Measurements from ENCODE around the gene CAMK2B.

CAMK2B gene

GRCh38 chr7:44216019-44216418 is 109.4 kb downstream of the CAMK2B start:
- H3K4me3 ChIP-seq (replicated peaks in 1 of 2; ENCODE audit: low read depth in 2 of 2, low read length in 2 of 2) = no peak overlapping the region
- DNase-seq (ENCODE audit: low read depth in 2 of 2) = no peak
- TF ChIP-seq, protein P1, sequence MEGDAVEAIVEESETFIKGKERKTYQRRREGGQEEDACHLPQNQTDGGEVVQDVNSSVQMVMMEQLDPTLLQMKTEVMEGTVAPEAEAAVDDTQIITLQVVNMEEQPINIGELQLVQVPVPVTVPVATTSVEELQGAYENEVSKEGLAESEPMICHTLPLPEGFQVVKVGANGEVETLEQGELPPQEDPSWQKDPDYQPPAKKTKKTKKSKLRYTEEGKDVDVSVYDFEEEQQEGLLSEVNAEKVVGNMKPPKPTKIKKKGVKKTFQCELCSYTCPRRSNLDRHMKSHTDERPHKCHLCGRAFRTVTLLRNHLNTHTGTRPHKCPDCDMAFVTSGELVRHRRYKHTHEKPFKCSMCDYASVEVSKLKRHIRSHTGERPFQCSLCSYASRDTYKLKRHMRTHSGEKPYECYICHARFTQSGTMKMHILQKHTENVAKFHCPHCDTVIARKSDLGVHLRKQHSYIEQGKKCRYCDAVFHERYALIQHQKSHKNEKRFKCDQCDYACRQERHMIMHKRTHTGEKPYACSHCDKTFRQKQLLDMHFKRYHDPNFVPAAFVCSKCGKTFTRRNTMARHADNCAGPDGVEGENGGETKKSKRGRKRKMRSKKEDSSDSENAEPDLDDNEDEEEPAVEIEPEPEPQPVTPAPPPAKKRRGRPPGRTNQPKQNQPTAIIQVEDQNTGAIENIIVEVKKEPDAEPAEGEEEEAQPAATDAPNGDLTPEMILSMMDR (IDR thresholded peaks at IDR 0.05; ENCODE audit: low read depth, low read length) = no peak

DNA sequence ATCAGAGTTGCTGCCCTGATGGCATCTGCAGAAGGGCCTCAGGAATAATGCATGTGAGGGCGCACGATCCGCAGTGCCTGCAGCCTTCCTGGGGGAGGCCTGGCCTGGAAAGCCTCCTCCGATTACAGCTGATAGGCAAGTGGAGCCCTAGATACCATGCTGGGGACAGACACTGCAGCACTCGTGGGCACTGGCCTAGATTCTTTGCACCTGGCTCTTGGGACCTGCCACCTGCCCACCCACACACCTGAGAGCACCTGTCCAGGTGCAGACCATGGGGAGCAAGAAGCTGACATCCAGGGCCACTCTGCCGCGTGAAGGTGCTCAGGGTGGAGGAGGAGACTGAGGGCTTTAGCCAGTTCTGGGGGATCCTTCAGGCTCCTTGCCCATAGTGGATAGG is 109.9 kb downstream of the CAMK2B start:
- no peak for DNase-seq (ENCODE audit: low read depth in 2 of 2)
- H3K4me3 ChIP-seq (replicated peaks in 1 of 2; ENCODE audit: low read depth in 2 of 2, low read length in 2 of 2) = no peak overlapping the region
- TF ChIP-seq, protein P1 (IDR thresholded peaks at IDR 0.05; ENCODE audit: low read depth, low read length) = no peak

DNA sequence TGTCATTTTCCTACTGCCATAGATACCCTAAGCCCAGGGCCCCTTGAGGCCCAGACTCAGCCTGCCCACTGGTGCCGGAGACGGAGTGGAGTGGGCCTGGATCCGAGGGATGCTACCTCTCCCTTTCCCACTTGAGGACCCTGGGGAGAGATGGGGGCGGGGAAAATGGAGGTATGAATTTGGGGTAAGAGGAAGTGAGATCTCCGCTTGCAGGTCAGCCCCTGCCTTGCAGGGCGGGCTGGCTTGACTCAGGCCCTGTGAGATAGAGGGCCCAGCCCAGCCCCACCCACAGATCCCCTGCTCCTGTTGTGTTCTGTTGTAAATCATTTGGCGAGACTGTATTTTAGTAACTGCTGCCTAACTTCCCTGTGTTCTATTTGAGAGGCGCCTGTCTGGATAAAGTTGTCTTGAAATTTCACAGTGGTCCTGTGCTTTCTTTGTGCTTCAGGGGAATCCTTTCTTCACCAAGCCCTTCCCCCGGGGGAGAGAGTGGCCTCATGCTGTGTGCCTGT is 111.5 kb downstream of the CAMK2B start:
- DNase-seq (ENCODE audit: low read depth in 2 of 2) = no peak
- TF ChIP-seq, protein P1 (IDR thresholded peaks at IDR 0.05; ENCODE audit: low read depth, low read length) = no peak
- H3K4me3 ChIP-seq (replicated peaks in 1 of 2; ENCODE audit: low read depth in 2 of 2, low read length in 2 of 2) = no peak overlapping the region

DNA sequence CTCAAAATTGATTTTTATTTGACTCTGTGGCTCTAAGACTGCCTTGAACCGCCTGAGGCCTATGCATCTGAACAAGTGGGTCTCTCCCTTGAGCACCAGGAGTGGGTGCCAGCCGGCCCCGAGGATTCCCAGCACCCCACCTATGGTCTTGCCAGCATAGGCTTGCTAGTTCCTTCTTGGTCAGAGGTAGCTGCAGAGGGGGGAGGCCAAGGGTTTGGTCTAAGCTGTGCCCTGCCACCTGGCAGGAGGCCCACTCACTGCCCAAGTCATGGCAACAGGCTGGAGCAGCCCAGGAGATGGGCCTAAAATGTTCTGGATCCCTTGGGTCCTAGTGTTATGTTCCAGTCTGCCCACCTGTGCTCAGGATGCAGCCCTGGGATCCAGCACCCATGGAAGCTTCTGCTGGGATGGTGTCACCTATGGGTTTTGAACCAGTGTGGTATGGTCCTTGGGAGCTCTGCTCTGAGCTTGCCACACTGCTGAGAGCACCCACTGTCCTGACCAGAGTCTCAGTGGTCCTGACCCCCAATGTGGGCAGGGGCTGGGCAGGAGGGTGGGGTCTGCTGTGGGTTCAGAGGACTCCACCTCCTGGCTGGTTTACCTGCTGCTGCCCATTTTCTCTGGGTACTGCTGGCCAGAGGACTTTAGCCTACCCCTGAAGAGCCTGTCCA is 112.1 kb downstream of the CAMK2B start:
- DNase-seq (ENCODE audit: low read depth in 2 of 2) = no peak
- TF ChIP-seq, protein P1 (IDR thresholded peaks at IDR 0.05; ENCODE audit: low read depth, low read length) = no peak
- H3K4me3 ChIP-seq (replicated peaks in 1 of 2; ENCODE audit: low read depth in 2 of 2, low read length in 2 of 2) = no peak overlapping the region

GRCh38 chr7:44212581-44213184 is 112.7 kb downstream of the CAMK2B start:
- no peak for DNase-seq (ENCODE audit: low read depth in 2 of 2)
- TF ChIP-seq, protein P1 (IDR thresholded peaks at IDR 0.05; ENCODE audit: low read depth, low read length) = no peak

DNA sequence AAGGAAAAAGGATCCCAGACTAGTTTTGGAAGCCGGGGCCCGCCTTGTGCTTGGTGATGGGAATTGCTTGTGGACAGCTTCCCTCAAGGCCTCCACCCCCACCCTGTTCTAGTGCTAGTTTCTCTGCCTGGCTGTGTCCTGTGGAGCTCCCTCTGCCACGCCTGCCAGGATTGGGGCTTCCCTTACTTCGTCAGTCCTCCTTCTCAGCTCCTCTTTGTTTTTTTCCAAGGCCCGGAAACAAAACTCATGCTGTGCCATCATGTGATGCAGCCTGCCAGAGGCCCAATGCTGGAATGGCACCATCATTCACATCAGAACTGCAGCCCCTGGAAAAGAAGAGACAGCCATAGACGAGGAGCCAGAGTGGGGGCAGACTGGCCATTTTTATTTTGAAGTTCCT is 113.4 kb downstream of the CAMK2B start:
- H3K4me3 ChIP-seq (replicated peaks in 1 of 2; ENCODE audit: low read depth in 2 of 2, low read length in 2 of 2) = no peak overlapping the region
- DNase-seq (ENCODE audit: low read depth in 2 of 2) = no peak
- TF ChIP-seq, protein P1 (IDR thresholded peaks at IDR 0.05; ENCODE audit: low read depth, low read length) = no peak

More at GRCh38 chr7:44212581-44213184, 112.7 kb downstream of the CAMK2B start:
- H3K4me3 ChIP-seq (replicated peaks in 1 of 2; ENCODE audit: low read depth in 2 of 2, low read length in 2 of 2) = no peak overlapping the region
